HG03095 (cell line): ENCODE results near the gene FUCA2.

Source experiments
- ATAC-seq: cut with Tn5 transposase; IDR thresholded peaks from one replicate; pipeline ENCODE4 v1.9.1; 2021; ENCODE audit warnings: moderate library complexity; ENCODE audit not compliant: unreplicated experiment

Gene FUCA2, protein sequence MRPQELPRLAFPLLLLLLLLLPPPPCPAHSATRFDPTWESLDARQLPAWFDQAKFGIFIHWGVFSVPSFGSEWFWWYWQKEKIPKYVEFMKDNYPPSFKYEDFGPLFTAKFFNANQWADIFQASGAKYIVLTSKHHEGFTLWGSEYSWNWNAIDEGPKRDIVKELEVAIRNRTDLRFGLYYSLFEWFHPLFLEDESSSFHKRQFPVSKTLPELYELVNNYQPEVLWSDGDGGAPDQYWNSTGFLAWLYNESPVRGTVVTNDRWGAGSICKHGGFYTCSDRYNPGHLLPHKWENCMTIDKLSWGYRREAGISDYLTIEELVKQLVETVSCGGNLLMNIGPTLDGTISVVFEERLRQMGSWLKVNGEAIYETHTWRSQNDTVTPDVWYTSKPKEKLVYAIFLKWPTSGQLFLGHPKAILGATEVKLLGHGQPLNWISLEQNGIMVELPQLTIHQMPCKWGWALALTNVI

DNA sequence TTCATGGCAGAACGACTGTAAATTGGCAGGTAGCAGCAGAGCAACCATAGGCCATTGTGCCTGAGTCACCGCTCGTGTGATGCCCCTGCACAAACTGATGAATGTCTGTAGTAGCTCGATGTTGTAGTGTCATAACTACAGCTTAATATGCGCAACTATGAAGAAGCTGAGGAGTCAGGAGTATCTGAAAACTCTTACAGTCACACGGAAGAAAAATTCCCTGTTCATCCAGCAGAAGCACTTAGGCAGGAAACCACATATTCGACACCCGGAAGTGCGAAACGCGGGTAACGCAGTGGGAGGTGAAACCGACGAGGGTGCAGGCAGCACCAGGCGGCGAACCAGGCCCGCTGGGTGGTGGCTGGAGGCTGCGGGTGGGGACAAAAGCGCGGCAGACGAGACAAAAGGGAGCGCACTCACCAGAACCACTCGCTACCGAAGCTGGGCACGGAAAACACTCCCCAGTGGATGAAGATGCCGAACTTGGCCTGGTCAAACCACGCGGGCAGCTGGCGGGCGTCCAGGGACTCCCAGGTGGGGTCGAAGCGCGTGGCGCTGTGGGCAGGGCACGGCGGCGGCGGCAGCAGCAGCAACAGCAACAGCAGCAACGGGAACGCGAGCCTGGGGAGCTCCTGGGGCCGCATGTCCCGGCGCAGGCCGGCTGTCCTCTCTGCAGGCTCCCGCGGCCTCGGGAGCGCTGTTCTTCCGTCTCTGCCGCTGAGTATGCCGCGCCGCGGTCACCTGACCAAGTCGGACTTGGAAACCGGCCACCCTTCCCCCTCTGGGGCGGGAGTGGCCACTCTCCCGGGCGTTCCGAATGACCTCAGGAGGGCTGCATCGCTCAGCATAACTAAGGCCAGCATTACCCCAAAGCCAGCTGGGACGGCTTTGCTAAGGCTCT is at the start of gene FUCA2:
Gene FUCA2, minus strand, starts transcription at position 730 of the 901 bp plus-strand sequence. Its CDS starts 86 bp downstream, at position 644.
- peak; percentile 58 for ATAC-seq

DNA sequence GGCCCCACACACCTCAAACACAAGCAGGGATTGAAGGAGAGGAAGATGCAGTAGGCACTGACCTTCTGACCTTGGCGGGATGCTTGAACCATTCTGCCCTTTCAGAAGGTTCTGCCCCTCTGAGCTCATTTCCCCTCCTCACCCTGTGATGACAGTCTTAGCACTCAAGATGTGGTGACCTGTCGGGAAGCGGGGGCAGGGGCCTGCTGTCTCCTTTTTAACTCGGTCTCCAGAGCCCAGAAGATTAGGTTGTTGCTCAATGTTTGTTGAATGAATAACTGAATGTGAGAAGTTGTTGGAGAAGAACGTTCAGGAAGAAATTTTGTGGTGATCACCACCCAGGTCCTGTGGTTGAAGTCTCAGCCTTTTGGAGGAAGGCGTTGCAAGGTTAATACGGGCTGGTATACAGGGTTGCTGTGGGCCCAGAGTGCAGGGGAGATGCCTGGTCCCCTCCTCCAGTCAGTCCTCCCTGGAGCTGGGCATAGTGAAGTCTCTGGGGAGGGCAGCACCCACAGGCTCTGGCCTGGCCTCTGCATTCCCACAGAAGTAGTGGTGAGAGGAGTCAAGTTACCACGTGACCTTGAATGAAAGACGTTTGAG is 49.7 kb upstream of the FUCA2 start:
- ATAC-seq = no peak

DNA sequence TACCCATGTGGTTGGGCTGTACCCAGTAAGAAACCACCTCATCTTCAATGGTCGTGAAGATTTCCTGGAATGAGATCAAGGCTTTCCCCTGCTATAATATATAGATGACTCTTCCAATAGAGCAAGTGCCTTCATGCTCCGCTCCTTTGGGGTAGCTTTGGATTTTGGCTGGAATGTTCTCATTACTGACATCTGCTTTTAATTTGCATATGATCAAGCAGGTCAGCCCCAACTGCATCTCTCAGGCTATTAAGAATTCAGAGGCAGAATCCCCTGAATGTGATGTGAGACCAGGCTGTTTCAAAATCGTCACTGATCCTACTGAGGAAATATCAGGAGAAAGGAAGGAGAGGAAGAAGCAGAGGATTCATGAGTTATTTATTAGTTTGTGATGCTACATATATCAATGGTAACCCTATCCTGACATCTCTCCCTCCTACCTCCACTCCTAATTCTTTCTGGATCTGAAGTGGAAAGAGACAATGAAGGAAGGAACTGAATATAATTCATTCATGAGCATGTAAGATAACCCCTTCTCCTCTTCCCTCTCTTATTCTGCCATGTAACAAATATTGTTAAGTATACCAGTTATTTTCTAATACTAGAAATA is 47.6 kb upstream of the FUCA2 start:
- ATAC-seq = no peak

DNA sequence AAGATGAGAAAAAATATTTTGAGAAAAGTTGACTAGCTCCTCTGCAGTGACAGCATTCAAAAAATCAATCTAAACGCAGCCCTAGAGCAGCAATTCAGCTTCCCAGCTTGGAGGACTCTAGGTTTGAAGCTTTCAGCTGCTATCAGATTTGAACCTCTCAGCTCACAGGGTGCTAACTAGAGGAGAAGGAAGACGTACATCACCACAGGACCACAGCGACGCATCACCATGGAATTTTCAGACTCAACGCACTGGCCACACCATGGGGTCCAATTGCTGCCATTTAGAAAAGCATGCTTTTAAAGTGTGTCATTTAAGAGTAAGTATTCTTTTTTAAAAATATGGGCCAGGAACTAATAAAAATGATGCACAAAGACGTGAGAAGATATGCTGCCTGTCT is 45.0 kb upstream of the FUCA2 start:
- ATAC-seq = no peak

DNA sequence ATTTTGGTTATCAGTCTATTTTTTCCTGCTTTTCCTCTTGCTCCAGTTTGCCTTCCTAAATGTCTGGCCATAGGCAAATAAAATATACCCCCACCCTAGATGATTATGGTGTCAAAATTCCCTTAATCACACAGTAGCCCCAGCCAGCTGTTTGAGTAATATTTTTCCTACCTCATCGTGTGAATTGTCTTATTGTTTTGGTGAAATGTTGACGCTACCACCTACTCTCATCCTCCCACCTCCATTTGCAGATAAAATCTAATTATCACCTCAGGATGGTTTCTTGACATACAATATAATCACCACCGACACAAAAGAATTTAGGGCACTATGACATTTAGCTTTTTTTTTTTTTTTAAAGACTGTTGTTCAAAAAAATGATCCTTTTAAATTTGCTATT is 44.1 kb upstream of the FUCA2 start:
- no peak for ATAC-seq

DNA sequence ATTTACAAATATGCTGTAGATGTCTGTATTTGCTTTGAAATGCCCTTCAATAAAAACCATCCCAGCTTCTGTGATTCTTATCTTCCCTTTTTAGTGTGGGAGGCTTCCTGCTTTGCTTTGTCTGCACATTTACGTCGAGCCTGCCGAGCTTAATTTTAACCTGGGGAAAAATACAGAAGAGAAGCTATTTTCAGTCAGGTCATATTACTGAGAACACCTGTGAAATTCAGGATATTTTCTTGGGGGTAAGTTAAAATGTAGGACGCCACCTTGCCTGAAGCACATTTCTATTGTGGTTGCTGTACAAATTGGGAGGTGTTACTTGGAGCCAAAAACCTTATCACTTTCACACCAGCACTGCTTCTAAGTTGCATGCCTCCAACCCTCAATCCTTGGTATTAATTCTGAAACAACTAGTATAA is 43.6 kb upstream of the FUCA2 start:
- no peak for ATAC-seq

DNA sequence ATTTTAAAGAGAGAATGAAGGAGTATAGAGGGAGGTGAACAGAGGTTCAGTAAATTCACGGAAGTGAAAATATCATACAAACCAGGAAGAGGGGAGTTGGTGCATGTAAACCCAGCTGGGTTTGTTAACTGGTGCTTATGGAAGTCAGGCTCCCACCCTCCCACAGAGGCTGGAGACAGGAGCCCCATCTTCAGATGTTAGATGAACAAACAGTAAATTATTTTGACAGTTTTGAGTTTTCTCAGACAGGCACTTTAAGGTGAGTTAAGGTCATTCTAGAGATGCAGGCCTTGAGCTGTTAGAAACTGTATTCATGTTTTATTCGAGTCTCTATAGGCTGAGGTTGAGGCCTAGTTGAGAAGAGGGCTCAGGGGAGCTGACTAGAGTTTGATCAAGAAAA is 41.8 kb upstream of the FUCA2 start:
- no peak for ATAC-seq

DNA sequence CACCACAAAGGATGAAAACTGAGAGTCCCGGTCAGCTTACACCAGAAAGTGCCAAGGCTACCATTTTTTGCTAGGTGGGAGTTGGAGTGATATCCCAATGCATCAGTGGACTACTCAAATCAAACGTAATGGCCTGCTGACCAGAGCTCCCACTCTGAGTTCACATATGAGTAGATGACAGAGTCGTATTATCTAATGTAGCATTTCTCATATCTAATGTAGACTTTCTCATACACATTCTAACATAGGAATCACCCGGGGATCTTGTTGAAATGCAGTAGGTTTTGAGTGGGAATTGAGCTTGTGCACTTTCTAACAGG is 38.4 kb upstream of the FUCA2 start:
- ATAC-seq = no peak

DNA sequence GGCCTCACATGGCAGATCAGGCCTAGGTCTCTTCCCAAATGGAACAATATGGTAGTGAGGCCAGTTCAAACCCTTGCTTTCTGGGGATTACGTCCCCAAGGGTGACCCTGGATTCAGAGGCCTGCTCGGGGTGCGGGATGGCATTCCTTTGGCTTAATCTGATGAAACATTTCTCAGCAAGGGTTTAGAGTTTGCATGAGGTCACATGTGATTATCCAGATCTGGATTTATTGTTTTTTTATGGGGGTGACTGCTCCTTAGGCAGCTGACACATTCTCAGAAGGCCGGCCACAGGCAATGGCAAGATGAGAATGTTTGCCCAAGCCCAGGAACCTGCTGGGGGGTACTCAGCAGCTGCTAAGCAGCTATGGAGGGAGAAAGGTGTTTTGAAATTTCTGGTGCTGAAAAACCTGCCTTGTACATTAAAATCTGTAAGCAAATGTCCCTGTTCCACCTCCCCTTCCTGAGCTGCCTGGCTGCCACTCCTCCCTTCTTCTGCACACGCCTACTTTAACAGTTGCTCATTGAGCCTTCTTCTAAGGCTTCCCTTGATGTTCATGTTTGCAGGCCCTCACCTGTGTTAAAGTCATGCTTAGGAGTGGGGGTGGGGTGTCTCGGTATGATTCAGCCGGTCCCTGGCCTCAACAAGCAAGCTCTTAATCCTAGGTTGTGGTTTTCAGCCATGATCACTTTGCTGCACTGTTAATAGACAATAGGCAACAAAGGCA is 37.9 kb upstream of the FUCA2 start:
- ATAC-seq = peak; percentile 82

DNA sequence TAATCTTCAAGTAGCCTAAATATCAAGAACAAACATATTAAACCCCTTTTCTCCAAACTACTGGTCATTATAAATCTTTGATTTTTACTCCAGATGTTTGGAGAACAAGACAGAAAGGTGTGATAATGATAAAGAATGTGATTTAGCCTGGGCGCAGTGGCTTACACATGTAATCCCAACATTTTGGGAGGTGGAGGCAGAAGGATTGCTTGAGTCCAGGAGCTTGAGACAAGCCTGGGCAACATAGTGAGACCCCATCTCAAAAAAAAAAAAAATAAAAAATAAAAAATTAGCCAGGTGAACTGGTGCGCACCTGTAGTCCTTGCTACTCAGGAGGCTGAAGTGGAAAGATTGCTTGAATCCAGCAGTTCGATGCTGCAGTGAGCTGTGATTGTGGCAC is 35.1 kb upstream of the FUCA2 start:
- no peak for ATAC-seq

DNA sequence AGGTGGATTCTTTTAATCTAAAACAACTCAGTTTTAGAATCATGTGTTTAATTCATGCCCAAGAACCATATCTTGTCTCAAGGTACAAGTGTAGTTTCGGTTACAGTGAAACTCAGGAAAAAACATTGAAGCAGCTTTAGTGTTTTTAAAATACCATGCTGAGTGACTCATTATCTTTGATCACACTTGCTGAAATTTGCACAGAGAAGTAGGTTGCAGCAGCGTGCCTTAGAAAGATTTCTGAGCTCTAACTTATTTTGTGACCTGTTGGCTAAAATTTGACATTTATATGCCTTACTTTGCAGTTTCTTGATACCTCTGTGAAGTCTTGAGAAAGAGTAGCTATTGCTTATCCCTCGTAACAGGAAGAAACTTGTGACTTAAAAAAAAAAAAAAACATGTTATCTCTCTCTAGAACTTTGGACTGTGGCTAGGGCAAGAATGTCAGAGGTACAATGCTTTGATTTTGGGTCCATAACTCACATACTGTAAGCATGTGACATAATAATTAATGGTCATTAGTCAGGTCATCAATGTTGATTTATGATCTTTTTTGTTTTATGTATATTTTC is 34.5 kb upstream of the FUCA2 start:
- no peak for ATAC-seq

DNA sequence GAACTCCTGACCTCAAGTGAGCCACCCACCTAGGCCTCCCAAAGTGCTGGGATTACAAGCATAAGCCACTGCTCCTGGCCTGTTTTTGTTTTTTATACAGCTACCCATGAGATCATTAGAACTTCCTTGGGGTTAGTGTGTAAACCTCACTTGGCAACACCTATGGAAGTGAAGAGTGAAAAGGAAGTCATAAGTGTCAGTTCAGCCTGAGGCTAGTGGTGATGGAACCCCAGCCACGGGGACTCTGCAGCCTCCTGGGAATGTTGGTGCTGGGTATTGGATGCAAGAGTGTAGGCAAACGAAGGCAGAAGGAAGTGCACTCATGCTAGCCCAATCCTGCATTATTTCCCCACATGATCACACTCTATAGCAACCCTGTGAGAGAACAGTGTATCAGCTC is 33.6 kb upstream of the FUCA2 start:
- ATAC-seq = no peak

DNA sequence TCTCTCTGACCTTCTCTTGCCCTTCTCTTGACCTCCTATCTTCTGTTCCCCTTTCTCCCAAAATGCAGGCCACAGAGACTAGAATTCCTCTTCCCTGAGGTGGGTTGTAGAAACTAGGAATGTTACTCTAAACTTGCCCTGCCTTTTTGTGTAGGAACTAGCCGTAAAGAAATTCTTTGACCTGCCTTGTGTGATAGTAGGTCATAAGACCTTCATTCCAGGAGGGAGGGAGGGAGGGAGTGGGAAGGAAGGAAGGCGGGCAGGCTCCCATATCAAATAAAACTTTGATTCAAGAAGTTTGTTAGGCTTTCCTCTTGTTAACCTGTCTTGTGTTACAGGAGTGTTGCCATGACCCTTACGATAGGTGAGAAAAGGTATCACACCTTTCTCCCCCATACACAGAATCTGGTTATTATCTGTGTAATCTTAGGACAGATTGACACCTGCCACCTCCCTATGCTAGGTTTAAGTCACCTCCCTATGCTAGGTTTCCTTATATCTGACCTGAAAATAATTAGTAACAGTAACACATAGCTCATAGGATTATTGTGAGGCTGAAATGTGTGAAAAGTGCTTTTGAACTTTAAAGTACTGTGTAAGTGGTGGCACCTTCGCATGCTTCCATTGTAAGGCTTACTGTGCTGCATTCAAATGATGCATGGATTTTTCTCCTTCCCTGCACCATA is 32.6 kb upstream of the FUCA2 start:
- ATAC-seq = no peak

DNA sequence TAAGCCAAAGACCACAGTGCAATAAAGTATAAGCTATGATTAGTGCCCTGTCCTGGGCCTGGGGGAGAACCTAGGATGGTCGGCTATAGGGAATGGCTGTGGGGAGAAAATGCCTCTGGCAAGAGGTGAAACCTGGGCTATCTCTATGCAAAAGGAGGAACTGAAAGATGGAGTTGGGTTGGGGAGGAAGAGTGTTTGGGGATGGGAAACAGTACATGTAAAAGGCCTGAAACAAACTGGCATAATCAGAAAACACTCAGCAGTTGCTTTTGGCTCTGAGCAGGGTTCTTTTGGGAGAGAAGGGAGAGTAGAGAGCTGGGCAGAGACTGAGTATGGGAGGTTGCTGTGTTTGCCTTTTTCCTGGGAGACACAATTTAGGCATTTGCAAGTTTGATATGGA is 31.9 kb upstream of the FUCA2 start:
- no peak for ATAC-seq

DNA sequence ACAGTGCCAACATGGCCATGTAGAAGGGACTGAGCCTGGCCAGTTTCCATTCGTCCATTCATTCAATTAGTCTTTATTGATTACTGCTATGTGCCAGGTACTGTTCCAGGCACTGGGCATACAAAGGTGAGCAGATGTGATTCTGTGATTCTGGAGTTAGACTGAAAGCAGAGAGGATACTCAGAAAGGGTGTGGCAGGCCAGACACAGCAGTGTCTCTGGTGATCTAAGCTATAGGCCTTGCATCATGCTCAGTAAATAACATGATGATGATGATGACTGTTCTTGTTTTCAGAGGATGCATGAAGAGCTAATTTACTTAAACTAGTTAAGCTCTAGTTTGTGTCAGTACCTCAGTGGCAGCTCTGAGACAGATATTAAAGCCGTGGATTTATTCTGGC is 31.4 kb upstream of the FUCA2 start:
- ATAC-seq = no peak

DNA sequence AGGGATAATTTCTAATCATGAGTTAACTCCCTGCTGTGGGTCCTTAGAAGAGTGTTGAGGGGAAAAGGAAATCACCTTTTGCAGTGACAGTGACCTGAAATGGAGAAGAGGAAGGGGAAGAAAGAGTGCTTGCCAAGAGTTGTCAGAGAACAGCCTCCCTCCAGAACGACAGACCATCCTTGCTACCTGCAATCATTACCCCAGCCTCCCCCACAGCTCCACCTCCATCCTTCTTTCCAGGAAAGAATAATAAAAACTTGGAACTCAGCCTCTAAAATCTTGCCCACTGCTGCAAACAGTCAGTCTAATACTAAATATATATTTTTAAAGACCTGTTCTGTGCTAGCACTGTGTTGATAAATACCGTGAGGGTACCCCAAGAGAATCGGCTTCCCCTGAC is 28.7 kb upstream of the FUCA2 start:
- no peak for ATAC-seq

DNA sequence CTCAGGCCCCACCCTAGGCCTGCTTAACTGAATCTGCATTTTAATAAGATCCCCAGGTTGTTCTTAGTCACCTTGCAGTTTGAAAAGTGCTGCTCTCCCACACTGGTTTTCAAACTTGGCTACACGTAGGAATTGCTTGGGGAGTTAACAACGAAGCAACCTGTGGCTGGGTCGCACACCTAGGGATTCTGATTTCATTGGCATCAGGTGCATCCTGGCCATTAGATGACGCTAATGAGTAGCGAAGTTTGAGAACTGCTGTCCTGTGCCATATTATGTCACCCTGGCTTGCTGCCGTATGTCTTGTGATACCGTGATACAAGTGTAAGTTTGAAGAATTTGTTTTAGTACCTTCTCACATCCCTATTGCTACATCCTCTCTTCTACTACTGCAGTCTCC is 28.2 kb upstream of the FUCA2 start:
- ATAC-seq = no peak

DNA sequence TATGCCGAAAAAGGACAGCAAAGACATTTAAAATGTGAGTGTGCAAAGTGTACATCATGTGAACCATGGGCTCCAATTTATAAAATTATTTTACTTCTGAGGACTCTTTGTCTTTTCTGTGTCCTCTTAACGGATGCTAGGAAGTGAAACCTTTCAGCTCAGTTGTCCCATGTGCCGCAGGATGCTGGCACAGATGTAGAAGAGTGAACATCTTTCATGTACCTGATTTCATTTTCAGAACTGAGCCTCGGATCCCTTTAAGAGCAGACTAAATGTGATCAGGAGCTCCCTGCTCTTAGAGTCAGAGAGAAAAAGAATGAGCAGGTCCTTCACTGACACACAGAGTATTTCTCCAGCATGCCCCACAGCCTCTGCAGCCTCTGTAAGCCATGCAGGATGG is 27.6 kb upstream of the FUCA2 start:
- no peak for ATAC-seq

DNA sequence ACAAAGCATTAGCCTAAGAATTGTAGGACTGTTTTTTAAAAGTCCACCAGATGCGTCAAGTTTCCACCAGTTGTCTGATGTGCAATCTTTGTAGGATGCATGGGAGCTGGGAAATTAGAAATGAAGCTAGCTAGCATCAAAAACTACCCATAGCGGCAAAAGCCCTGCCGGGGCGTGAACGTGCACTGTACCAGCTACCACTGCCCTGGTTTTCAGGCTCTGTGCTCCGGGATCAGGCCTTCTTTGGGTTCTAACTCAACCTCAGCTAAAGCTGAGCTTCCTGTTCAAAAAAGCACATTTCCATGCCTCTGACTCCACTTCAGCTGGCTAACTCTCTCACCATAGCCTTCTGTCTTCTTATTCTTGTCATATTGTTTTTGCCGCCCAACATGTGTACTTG is 26.9 kb upstream of the FUCA2 start:
- ATAC-seq = no peak
